Stimulated activated CD4-positive, alpha-beta T cell treated with anti-CD3 and anti-CD28 coated beads, Interleukin-2, amount 100 ng/mL, for 24 hours (primary cell): ENCODE data around the gene TBC1D22A.

Source experiments
- DNase-seq, 2 donors: peaks; one replicate each; pipeline ENCODE4 v3.0.0-alpha.2; 2020

Gene TBC1D22A

GRCh38 chr22:46841522-46841921 lies 79.1 kb downstream of the TBC1D22A start:
- no peak for DNase-seq

- no peak for DNase-seq
These were observed 80.2 kb downstream of the TBC1D22A start for GRCh38 chr22:46842606-46843005.

GRCh38 chr22:46843821-46844255 lies 81.4 kb downstream of the TBC1D22A start:
- no peak for DNase-seq

- DNase-seq = no peak
These were observed 82.3 kb downstream of the TBC1D22A start for GRCh38 chr22:46844606-46845210.

- DNase-seq = no peak
These were observed 83.1 kb downstream of the TBC1D22A start for GRCh38 chr22:46845296-46846149.

- DNase-seq = peak in 1 of 2 donors; percentile 23
These were observed 83.8 kb downstream of the TBC1D22A start for GRCh38 chr22:46846150-46846831.

- no peak for DNase-seq
These were observed 84.4 kb downstream of the TBC1D22A start for GRCh38 chr22:46846832-46847355.

GRCh38 chr22:46848197-46848596 lies 85.7 kb downstream of the TBC1D22A start:
- no peak for DNase-seq

- DNase-seq = no peak
These were observed 86.7 kb downstream of the TBC1D22A start for GRCh38 chr22:46849101-46849500.

- DNase-seq = no peak
These were observed 87.5 kb downstream of the TBC1D22A start for GRCh38 chr22:46849951-46850350.

GRCh38 chr22:46851311-46851710 lies 88.9 kb downstream of the TBC1D22A start:
- DNase-seq = no peak

- DNase-seq = no peak
These were observed 89.5 kb downstream of the TBC1D22A start for GRCh38 chr22:46851941-46852340.

- DNase-seq = no peak
These were observed 90.3 kb downstream of the TBC1D22A start for GRCh38 chr22:46852771-46853170.

GRCh38 chr22:46853191-46853590 lies 90.7 kb downstream of the TBC1D22A start:
- DNase-seq = no peak

GRCh38 chr22:46854125-46854870 lies 91.8 kb downstream of the TBC1D22A start:
- no peak for DNase-seq

GRCh38 chr22:46855681-46856080 lies 93.2 kb downstream of the TBC1D22A start:
- DNase-seq = no peak

- DNase-seq = no peak
These were observed 94.2 kb downstream of the TBC1D22A start for GRCh38 chr22:46856661-46857060.

- no peak for DNase-seq
These were observed 94.9 kb downstream of the TBC1D22A start for GRCh38 chr22:46857142-46857884.

GRCh38 chr22:46857885-46858143 lies 95.4 kb downstream of the TBC1D22A start:
- DNase-seq = no peak

- no peak for DNase-seq
These were observed 95.8 kb downstream of the TBC1D22A start for GRCh38 chr22:46858181-46858771.

GRCh38 chr22:46860562-46860961 lies 98.1 kb downstream of the TBC1D22A start:
- no peak for DNase-seq
